Pulmonary artery endothelial cell (primary cell): ENCODE results near the gene APOA4. TPM values are rescaled to one million over a fixed set of nuclear protein-coding genes. Genes with fewer than 3 reads are reported as not detected.

Experiments
- DNase-seq: peaks from one replicate; pipeline ENCODE4 v3.0.0-alpha.2; 2011; ENCODE audit warnings: low read depth, low spot score
- total RNA-seq: library from RNA; depleted of rRNA; stranded (reverse); fragments of >200 nt; gene quantifications from 2 replicates; pipeline ENCODE4 v1.2.3, GENCODE V29; 2014

APOA4 gene
- total RNA-seq, 1 donor from 2014 or later: not detected

GRCh38 chr11:116830184-116830912 is 7.2 kb upstream of the APOA4 start:
- no peak for DNase-seq

DNA sequence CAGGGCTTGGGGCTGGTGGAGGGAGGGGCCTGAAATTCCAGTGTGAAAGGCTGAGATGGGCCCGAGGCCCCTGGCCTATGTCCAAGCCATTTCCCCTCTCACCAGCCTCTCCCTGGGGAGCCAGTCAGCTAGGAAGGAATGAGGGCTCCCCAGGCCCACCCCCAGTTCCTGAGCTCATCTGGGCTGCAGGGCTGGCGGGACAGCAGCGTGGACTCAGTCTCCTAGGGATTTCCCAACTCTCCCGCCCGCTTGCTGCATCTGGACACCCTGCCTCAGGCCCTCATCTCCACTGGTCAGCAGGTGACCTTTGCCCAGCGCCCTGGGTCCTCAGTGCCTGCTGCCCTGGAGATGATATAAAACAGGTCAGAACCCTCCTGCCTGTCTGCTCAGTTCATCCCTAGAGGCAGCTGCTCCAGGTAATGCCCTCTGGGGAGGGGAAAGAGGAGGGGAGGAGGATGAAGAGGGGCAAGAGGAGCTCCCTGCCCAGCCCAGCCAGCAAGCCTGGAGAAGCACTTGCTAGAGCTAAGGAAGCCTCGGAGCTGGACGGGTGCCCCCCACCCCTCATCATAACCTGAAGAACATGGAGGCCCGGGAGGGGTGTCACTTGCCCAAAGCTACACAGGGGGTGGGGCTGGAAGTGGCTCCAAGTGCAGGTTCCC is 6.5 kb upstream of the APOA4 start, which contains the start of gene APOC3:
TSS of gene APOC3 (plus strand) at position 383 of the 659 bp plus-strand sequence. CDS start 676 bp downstream, outside the sequence.
- no peak for DNase-seq

- DNase-seq: no peak
These were observed 5.8 kb upstream of the APOA4 start for GRCh38 chr11:116828632-116829524.

DNA sequence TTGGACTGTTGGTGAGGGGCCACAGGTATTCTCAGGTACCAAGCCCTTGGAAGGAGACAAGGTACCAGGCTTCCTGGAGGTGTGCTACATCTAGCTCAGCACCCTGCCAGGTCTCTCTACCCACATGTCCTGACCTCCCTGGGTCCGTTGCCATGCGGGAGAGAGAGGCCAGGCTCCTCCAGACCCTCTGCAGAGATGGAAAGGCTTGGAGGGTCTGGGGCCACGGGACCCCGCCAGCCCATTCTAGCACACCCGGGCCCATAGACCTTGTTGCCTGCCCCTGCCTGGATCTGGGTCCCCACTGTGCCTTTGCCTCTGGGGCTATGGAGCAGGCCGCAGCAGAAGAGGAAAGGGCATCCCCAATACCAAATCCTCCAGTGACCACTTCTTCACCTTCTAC is 4.4 kb upstream of the APOA4 start:
- no peak for DNase-seq

DNA sequence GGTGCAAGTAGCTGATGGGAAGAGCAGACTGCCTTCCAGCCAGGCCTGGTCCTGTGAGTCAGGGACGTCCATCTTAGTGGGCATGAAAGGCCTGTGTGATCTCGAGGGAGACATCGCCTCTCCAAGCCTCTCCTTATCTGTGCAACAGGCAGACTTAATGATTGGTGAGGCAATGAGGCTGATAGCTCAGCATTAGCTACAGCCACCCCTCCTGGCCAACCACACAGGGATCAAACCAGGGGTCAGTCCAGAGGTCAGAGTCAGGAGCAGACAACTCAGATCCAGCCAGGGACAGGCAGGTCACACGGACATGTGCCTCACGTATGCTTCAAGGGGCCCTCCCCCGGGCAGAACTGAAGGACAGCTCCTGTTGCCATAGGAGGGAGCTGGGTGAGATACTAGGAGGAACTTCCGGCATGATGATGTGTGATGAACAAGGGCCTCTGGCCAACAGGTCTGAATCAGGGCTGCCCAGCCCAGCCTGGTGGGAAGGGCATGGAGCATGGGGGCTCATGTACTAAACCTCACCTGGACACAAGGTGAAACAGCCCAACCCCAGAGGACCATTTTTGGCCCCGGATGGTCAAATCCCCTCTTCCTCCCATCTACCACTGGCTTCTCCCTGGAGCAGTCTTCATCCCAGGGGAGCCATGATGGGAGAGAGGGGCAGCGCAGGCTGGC is 3.8 kb upstream of the APOA4 start:
- no peak for DNase-seq

GRCh38 chr11:116825854-116826750 is 3.0 kb upstream of the APOA4 start:
- no peak for DNase-seq

- no peak for DNase-seq
These were observed 2.3 kb upstream of the APOA4 start for GRCh38 chr11:116825434-116825833.

DNA sequence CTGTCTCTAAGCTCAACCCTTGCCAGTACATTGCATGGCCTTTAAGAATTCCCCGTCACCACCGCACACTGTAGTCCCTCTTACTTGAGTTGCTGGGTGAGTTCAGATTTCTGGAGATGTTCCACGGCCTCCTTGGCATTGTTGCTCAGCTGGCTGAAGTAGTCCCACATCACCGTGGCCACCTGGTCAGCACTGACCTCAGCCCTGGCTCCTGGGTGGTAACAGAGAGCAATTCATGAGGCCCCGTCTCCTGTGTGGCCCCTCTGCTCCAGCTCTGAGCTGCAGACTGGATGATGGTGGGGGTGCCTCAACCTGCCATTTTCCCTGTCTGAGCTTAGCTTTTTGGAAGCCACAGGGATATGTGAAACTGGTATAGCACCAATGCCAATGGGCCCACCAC is 529 bp downstream of the APOA4 start:
- DNase-seq: no peak

DNA sequence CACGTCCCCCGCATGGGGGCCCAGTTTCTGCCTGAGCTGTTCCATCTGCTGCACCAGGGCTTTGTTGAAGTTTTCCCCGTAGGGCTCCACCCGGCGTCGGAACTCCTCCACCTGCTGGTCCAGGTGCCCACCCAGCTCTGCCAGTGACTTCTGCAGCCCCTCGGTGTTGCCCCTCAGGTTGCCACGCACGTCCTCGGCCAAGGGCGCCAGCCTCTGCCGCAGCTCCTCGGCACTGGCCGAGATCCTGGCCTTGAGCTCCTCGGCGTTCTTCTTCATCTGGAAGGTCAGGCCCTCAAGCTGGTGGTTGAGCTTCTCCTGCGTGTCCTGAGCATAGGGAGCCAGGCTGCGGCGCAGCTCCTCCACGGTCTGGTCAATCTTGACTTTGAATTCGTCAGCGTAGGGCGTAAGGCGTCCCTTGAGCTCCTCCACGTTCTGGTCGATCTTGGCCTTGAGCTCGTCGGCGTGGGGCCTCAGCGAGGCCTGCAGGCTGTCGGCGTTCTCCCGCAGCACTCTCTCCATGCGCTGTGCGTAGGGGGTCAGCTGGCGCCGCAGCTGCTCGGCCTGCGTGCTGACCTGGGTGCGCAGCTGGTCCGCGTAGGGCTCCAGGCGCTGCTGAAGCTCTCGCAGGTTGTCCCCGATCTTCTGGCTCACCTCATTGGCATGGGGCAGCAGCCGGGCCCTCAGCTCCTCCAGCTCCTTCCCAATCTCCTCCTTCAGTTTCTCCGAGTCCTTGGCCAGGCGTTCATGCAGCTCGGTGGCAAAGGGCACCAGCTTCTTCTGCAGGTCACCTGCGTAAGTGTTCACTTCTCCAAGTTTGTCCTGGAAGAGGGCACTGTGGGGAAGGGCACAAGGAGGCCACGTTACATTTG is 1.8 kb downstream of the APOA4 start:
- no peak for DNase-seq

DNA sequence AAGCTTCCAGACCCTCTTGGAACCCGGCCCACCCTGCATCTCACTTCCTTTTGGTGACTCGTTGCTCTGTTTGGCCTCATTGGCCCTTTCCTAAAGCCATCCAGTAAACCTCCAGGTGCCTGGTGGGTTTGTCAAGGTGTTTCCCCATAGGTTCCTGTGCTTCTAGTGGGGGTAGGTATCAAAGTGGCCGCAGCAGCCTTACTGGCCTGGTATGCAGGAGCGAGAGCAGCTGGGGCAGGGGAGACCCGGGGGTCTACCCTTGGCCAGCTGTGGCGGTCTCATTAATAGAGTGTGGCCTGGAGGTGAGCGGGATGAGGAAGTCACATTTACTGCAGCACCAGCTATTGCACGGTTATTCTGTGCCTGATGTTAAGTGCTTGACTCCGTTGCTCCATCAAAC is 4.1 kb downstream of the APOA4 start:
- DNase-seq: no peak

GRCh38 chr11:116814502-116814901 is 8.6 kb downstream of the APOA4 start:
- no peak for DNase-seq

GRCh38 chr11:116813781-116814471 is 9.2 kb downstream of the APOA4 start:
- no peak for DNase-seq

DNA sequence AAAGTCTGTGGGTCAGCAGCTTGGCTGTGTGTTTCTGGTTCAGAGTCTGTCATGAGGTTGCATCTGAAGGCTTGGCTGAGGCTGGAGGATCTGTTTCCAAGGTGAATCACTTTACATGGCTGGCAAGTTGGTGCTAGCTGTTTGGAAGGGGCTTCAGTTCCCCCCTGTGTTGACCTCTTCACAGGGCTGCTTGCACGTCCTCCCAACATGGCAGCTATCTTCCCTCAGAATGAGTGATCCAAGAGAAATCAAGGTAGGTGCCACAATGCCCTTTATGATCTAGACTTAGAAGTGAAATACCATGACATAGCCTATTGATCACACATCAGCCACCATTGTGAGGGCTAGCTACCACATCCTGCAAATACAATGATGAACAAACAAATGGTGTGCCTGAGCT is 9.9 kb downstream of the APOA4 start:
- no peak for DNase-seq

- DNase-seq: no peak
These were observed 11.0 kb downstream of the APOA4 start for GRCh38 chr11:116812109-116812508.

GRCh38 chr11:116811194-116811593 is 11.9 kb downstream of the APOA4 start:
- no peak for DNase-seq

DNA sequence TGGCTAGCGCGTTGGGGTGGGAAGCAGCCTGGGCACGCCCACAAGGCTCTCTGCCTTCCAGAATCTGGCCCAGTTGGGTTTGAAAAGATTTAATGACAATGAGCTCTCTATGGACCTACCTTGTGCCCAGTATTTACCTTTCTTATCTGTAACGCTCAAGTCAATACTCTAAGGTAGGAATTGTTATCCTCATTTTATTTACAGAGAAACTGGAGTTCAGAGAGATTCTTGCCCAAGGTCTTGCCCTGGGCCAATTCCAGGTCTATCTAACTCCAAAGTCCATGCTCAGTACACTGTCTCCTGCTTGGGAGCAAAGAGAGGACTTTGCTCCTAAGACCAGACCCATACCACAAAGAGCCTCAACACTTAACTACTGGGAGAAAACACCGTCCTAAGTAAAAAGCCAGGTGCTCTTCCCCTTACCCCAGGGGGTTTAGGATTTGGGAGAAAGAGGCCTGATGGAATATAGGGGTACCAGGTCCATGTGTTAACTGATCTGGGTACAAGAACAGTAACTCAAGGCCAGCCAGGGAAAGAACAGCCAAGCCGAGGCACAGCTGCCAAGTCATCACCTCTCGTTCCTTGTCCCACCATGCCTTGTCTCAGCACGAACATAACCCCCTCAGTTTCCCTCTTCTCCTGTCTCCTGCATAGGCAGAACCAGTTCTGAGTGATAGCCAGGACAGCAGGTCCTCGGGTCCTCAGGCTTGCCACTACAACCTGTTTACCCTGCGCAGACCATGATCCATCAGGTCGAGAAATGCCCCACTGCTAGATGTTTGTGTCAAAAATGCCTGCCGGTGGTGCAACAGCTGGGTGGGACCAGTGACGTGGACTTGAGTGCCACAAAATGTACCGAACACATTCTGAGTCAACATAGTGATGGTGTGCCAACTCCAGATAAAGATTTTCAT is 14.6 kb downstream of the APOA4 start:
- no peak for DNase-seq

- no peak for DNase-seq
These were observed 15.4 kb downstream of the APOA4 start for GRCh38 chr11:116807601-116808261.
